HG03432 (cell line): ENCODE measurements around the gene RRBP1.

Source experiments
- ATAC-seq: cut with Tn5 transposase; IDR thresholded peaks from one replicate; pipeline ENCODE4 v1.9.1; 2021; ENCODE audit warnings: mild to moderate bottlenecking, moderate library complexity; ENCODE audit not compliant: unreplicated experiment

RRBP1 gene

DNA sequence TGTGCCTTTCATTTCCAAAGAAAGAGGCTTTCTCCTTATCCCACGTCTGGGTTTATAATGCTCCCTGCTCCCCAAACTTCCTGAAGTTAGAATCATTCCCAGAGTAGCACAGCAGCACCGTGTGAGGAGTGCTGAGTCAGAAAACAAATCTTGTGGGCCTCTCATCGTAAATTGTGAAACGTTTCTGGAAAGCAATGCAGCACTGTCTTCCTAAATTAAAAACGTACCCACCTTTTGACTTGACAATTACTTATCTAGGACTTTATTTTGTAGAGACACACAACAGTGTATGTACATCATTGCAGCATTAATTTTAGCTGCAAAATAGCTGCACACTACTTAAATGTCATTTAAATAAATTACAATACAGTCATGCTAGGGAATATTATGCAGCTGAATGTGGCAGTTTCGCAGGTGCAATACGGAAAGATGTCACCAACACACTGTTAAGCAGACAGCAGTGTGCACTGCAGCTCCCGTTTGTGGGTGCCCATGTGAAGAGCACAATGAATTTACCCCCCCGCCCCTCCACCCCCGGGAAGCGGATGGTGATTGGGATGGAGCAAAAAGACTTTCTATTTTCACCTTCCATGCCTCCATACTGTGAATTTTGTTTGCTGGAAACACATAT lies 30.8 kb downstream of the RRBP1 start:
- ATAC-seq, result no peak

DNA sequence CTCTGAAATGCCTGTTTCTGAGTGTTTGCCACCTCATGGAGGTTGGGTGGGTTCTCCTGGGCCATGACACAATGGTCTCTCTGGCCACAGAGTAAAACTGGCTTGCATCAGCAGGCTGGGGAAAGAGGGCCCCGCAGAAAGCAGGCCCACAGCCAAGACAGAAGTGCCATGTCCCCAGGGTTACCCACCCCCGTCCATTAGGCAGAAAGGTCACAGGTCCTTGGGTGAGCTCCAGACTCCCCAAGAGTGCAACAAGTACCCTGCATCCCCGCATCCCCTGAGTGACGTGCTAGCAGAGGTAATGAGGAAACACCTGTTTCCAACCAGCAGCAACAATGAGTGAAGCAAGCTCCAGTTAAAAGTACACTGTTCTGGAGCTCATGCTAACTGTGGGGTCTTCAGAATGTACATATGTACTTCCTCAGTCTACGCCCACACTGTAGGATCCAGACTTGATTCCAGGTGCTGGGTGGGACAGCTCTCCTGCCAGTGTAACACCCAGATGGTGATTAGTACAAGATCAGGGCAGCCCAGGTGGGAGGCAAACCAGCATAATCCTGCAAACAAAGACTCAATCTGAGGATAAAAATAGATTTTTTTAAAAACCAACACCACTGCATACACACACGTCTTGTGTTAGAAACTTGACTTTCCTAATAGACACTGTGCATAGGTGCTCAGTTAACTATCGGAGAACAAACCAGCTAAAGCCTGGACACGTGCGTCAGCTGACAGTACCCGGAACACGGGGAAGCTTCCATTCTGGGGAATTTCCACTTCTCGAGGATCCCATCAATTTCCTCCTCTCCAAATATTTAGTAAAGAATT lies 31.5 kb downstream of the RRBP1 start:
- no peak for ATAC-seq

DNA sequence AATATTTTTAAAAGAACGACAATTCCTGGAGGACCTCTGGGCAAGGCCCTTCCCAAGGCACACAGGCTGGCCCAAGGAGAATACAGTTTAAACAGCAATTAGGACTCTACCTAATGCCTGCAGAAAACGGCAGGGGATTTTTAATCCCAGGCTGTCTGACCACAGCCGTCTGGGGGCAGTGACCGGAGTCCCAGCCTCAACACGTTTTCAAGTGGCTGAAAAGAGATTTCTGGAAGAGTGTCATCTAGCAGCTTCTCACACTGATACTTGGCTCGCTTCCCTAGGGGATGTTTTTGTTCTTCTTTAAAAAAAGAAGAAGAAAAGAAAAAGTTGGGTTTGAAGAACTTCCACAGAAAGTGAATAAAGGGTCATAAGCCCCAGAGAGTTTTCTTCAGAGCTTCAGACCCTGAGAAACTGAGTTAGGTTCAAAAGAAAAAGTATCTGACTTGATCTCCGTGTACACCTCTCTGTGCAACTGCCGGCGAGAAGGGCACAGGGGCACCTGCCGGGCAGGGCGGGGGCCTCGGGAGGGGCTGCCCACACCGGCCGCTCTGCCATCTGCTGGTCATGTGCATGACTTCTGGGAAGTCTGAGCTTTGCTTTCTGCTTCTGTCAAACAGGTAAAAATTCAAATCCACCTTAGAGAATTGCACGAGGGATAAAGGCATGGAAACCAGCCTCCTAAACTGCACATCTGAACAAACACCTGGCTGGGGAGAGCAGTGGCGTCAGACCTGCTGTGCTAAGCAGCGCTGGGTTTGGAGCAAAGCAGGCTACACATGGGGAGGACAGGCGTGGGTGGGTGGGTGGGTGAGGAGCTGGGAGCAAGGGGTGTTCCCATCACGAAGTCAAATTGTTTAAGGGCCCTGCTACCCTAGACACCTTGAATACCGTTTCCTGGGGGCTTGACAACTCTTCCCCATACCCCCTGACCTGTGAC lies 33.0 kb downstream of the RRBP1 start:
- ATAC-seq, result peak; percentile 55

DNA sequence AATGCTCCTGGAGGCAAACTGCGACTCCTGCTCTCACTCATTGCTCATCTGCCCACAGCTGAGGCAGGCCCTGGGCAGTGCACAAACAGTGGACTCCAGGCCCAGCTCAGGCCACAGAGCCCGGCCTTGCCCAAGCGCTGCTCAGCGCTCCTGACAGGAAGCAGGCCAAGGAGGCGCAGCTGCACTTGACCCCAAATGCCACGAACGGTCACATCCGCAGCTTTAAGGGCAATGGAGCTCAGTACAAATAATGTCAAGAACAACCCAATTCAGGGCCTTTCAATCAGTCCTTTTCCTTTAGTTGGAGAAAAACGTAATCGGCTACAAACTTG lies 33.8 kb downstream of the RRBP1 start:
- ATAC-seq, result no peak

DNA sequence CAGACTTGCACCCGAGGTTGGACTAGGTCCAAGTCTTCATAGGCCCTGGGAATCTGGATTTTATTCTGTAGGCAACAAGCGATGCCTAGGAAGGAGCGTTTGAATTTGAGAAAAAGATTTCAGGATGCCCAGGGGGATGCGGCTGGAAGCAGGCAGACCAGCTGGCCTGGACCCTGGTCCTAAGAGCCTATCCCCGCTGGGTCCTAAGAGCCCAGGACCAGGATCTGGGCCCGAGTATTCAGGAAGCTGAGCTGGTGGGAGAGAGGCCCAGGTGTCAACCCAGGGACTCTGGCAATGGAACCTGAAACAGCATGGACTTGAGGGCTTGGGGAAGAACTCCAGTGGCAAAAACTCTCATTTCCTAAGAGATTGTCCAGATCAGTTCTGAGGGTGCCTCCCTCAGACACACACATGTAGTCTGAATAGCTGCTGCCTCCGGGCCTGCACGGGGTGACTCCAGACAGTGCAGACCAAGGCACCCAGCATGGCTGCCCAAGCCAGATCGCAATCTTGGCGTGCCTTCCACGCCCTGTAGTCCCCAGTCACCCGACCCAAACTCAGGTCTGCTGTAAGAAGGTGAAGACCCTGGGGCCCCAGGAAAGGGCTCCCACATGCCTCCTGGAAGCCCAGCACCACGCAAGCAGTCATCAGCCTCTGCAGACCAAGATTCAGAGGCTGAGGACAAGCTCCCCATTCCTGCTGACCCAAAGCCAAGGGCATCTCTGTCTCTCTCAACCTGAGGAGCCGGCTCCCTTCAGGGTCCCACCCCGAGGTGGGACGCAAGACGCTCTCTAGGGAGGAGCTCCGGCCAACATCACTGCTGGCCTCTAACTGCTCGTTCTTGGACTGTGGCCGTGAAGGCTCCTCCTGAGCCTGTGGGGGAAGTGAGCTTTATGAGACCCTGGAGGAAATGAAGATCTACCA lies 34.4 kb downstream of the RRBP1 start:
- no peak for ATAC-seq

DNA sequence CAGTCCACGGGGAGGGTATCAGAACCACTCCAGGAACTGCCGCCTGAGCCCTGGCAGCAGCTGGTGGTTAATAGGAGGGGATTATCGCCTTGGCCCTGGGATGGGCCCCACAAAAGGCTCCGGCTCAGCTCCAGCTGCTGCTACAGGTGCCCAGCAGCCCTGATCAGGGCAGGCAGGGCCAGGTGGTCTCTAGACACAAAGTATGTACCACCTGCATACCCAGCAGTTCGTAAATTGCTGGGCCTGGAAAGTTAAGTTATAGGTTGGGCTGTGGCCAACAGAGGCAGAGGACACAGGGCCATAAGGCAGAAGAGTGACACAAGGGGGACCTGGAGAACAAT lies 35.1 kb downstream of the RRBP1 start:
- no peak for ATAC-seq

DNA sequence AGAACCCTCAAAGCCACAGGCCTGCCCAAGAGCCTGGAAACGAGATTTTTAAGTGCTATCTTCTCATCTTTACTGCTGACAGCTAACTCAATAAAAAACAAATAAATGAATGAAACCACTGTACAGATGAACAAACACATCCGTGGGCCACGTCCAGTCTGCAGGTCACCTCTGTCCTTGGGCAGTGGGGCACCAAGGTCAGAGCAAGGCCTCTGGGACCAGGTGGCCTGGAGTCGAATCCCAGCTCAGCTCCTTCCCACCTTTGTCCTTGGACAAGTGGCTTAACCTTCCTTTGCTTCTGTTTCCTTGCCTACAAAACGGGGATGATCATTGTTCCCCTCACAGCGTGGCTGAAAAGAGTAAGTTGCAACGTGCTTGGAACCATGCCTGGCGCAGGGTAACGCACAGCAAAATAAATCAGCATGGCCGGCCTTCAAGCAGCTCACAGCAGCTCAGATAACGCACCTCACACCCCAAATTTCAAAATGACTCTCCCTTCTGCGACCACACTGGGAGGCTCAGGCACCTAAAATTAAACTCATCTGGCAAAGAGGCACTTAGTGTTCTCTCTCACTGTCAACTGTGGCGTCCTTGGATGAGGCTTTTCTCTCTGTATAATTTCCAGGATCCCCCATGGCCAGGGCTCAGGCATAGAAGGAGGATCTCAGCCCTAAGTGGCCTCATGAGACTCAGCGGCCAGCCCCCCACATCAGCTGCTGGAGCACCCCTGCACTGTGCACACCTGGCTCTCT lies 35.7 kb downstream of the RRBP1 start:
- ATAC-seq, result no peak

DNA sequence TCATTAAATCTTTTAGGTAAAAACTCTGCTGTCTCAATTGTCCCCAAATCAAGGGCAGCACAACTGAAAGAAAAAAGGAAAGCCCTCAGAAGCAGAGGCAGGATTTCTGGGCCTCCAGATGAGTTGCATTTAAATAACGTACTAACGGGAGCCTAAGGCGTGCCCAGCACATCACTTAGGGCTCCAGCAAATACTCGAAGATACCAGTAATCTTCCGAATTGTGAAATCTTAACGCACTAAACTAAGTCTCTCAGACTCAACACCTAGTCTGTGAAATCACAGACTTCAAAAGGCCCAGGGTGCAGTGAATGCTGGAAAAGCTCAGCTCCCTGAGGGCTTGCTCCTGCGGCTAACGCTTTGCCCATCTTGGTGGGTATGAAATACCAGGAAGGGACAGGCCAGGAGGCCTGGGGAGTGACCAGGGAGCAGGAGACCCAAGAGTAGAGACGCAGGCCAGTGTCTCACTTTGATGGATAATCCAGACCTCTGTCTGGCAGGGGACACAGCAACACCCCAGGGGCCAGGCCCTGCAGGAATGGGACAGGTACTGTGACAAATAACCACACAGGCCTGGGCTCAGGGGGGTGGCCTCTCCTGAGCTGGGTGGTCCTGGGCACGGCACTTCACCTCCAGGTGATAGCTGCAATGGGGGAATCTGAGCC lies 36.4 kb downstream of the RRBP1 start:
- no peak for ATAC-seq

DNA sequence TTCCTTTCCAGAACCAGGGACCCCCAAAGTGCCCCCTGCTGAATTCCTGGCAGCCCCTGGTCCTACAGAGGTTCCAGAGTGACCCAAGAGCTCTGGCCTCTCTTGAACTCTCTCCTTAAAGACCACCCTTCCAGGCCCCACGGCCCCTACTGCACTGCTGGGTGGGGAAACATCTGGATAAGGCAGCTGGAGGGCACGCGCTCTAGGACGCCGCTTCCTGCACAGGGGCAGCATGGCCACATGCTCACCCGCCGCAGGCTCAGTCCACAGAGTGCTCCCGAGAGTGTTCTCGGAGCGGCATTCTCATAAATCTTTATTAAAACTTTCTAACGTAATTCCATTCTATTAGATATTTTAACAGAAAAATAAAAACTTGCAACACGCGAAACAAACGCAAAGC lies 37.0 kb downstream of the RRBP1 start:
- ATAC-seq, result no peak

DNA sequence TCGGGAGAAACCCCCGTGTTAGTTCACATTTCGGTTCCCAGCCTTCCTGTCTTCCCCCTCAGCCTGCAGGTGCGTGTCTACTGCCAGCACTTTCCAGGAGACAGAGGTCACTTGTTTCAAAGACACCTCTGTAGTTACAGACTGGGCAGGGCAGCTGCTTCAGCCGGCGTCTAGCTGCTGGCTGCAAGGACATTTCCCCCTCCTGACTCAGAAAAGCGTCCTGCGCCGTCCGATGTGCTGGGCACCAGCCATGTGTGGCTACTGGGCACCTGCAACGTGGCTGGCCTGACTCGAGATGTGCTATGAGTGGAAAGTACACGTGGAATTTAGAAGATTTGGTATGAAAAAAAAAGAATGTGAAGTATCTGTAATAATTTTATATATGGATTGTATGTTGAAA lies 37.6 kb downstream of the RRBP1 start:
- no peak for ATAC-seq

DNA sequence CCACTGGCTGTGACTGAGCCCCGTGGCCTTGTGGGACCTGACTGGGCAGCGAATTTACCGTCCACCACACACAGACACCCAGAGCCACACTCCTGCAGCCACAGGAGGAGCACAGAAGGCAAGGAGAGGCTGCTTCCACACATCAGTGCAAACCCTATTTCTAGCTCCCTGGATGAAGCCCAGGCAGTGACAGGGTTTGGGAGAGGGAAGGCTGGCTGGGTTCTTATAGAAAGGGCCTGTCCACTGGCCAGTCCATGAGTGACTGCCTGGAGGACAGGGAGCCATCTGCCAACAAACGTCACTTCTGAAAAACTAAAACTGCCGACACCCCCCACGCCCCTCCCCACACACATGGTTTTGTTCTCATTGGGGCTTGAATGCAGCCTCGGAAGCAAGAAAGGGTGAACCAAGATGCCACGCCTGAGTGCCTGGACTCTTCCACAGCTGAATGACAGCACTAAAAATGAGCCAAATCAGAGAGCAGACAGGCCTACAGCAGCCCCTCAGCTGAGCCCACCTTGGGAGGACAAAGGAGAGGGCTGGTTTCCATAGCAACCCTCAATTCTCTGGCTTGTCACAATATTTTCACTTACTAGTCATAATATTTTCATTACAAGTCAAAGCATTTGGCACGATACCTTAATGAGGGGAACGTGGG lies 38.4 kb downstream of the RRBP1 start:
- no peak for ATAC-seq

DNA sequence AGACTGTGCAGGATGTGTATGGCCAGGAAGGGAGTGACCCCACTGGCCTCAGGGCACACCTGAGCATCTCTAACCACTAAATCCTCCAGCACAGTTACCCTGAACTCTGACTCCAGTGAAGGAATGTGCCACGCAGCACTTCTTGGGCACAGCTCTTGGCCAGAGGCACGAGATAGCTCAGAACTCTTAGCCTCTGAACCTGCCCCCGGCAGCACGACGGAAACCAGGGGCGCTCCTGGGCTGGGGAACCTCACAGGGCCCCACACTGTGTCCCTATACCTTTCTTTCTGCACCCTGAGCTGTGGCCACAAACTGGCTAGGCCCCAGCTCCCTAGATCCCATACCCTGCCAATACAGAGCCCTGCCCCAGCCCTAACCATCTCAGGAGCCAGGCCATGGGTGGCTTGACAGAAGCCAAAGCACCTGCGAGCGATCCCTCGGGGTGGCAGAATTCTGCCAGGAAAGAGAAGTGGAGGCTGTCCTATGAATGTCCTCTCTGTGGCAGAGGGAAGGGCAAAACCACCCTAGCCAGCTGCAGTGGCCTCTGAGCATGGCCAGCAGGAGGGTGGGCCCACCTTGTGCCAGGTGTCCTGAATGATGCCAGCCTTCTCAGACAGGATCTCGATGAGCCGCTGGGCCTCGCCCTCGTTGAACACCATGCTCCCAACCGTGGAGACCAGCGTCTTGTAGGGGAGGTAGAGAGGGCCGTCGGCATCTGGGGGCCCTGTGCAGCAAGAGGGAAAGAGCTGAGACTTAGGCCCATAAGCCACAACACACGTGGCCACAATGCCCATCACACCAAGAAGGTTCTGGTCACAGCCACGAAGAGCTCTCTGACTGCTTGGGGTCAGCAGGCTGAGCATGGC lies 39.4 kb downstream of the RRBP1 start:
- ATAC-seq, result no peak

DNA sequence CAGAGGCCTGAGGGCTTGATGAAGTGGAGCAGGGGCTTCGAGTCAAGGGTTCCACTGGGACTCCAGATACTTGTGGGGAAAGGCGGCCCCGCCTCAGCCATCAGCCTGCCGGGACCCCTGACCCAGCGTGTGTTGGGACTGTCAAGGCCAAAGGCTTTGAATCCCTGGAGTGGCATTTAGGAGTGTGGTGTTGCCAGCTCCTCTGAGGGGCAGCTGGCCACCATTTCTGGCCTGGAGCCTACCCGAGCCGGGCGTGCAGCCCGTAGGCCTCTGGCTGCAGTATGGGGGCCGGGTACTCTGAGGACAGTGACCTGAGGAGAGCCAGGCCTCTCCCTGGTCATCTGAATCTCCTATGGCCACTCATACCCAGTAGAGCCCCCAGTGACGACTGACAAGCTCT lies 40.0 kb downstream of the RRBP1 start:
- ATAC-seq, result no peak

DNA sequence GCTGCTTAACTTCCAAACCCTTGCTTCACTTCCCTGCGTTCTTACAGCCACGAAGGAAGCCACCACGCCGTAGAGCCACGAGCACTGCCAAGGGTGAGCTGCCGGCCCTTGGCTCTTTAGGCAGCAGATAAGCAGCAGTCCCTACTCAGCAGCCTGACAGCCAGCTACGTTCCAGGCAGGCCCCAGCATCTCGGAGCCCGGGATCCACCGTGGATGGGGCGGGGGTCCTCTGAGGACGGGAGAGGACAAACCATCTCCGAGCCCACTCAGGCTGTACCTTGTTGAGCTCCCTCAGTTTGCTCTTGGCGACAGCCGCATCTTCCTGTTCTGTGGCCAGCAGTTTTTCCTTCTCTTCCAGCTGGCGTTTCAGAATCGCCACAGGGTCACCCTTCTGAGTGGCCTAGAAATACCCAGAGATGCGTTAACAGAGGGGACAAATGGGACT lies 40.5 kb downstream of the RRBP1 start:
- ATAC-seq, result no peak

DNA sequence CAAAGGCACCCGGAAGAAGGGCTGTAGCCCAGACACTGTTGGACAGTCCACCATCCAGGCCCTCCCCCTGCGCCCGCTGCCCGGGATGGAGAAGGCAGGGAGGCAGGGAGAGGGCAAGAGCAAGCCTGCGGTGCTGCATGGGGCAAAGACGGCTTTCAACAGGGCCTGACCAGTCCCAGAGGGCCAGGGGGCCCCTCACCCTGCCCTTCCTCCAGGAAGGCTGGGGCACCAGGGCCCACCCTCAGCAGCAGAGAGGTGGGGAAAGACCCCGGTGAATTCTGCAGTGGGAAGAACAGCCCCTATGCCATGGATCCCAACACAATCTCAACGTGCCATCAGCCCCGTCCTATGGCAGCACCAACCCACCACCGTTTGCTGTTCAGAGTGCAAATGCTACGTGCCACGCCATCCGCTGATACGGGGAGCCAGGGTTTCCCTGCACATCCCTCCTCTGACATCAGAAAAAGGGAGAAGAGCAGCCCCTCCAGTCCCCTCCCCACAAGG lies 41.1 kb downstream of the RRBP1 start:
- ATAC-seq, result no peak

DNA sequence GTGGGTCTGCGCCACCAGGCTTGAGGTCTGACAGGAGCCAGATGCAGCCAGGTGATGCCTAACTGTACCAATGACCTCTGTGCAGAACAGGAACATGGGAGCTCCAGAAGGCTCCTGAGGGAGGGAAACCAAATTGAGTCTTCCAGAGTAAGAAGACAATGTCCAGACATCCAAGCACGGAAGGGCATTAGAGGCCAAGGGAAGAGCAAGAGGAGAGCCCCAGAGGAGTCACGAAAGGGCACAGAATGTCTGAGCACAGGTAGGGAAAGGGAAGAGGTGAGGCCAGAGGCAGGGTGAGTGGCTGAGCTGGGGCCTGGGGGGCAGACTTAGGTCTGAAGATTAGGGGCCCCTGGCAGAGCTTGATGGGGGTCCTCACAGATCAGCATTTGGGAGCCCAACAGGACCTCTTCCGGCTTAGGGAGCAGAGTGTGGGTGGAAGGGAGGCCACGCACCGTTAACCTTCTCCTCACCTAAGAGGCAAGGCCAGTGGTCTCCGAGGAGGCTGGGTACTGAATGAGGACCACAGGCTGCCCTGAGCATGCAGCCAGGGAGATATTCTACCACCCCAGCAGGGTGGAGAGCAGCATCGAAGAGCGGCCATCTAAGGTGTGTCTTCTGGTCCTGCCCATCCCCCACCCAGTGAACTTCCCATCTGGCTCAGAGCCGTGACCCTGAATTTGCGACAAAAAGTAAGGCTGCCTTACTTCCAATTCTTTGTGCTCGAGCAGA lies 41.7 kb downstream of the RRBP1 start:
- no peak for ATAC-seq

DNA sequence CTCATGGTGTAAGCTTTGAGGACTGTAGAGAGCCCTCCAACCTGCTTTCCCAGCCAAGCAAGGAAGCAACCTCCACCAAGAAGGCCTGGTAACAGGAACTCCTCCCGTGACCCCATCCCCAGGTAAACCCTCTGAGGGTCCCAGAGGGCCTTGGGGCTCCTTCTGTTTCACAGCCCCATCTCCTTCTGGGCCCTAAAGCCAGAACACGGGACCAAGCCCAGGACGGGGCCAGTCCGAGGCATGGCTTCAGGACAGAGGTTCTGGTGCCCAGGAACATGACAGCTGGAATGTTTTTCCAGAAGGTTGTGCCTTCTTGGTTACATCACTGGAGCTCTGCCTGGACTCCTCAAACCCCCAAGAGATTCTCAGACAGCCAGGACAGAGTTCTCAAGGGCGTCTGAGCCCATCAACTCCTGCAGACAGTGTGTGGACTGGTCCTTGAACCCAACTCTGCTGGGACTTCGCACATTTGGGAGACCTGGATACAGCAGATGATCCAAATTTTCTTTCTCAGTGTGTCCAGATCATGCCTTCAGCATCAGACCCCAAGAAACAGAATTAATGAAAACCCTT lies 43.1 kb downstream of the RRBP1 start:
- no peak for ATAC-seq
